ENCODE data around the gene IL19.

IL19 gene

GRCh38 chr1:206824331-206824730 is 53.8 kb downstream of the IL19 start:
- Histone ChIP-seq H2BK5ac (ENCODE audit: low read depth, low read length, poor library complexity) (no peak overlapping the region), H3K18ac (ENCODE audit: low read length) (no peak overlapping the region), H2BK12ac (ENCODE audit: low read length) (no peak overlapping the region), H4K12ac (ENCODE audit: low read depth, low read length) (no peak overlapping the region), H4K91ac (ENCODE audit: low read depth, low read length) (no peak overlapping the region), H3K9ac (ENCODE audit: low read length) (no peak overlapping the region), H3K23ac (ENCODE audit: low read length) (no peak overlapping the region), H2BK120ac (ENCODE audit: insufficient read depth, low read length, poor library complexity) (no peak overlapping the region), H3K4me1 (ENCODE audit: control insufficient read depth in 1 of 2, insufficient read depth in 2 of 2, low read length in 2 of 2) (no peaks in the 10 kb centered on the region), H3K4me3 (ENCODE audit: low read depth, low read length) (no peak overlapping the region), H2AFZ (ENCODE audit: insufficient read depth, low read length, poor library complexity) (no peak overlapping the region), H3K14ac (ENCODE audit: low read length) (no peak overlapping the region), H3K4ac (ENCODE audit: low read depth, low read length) (no peak overlapping the region), H3K27ac (ENCODE audit: low read depth, low read length) (no peak overlapping the region), H3K36me3 (ENCODE audit: control insufficient read depth in 1 of 2, insufficient read depth in 2 of 2, low read length in 2 of 2) (no peaks in the 10 kb centered on the region), H3K27me3 (ENCODE audit: insufficient read depth, low read length) (no peaks in the 10 kb centered on the region), H3K79me2 (ENCODE audit: control insufficient read depth, insufficient read depth, low read length, poor library complexity) (no peaks in the 10 kb centered on the region), H3K4me2 (ENCODE audit: low read length) (no peak overlapping the region), H4K8ac (ENCODE audit: low read depth, low read length) (no peak overlapping the region), H3K79me1 (ENCODE audit: low read length) (no peaks in the 10 kb centered on the region), H3K9me3 (ENCODE audit: insufficient read depth, low read depth, low read length) (no peaks in the 10 kb centered on the region), H2AK5ac (ENCODE audit: low read length) (no peak overlapping the region)
- DNase-seq, result no peak
- no CpG with 5 or more reads among the region's 3 CpGs for WGBS (ENCODE audit: extremely low coverage, insufficient coverage, insufficient read length)

- H3K36me3 ChIP-seq (ENCODE audit: control insufficient read depth in 1 of 2, insufficient read depth in 2 of 2, low read length in 2 of 2), result no peaks in the 10 kb centered on the region
- no peak overlapping the region for H3K4me2 ChIP-seq (ENCODE audit: low read length)
- H3K23ac ChIP-seq (ENCODE audit: low read length), result no peak overlapping the region
- H3K79me1 ChIP-seq (ENCODE audit: low read length), result no peaks in the 10 kb centered on the region
- H4K8ac ChIP-seq (ENCODE audit: low read depth, low read length), result no peak overlapping the region
- H3K27ac ChIP-seq (ENCODE audit: low read depth, low read length), result no peak overlapping the region
- no peaks in the 10 kb centered on the region for H3K79me2 ChIP-seq (ENCODE audit: control insufficient read depth, insufficient read depth, low read length, poor library complexity)
- no peak overlapping the region for H3K4ac ChIP-seq (ENCODE audit: low read depth, low read length)
- H3K27me3 ChIP-seq (ENCODE audit: insufficient read depth, low read length), result no peaks in the 10 kb centered on the region
- H3K4me3 ChIP-seq (ENCODE audit: low read depth, low read length), result no peak overlapping the region
- H2AFZ ChIP-seq (ENCODE audit: insufficient read depth, low read length, poor library complexity), result no peak overlapping the region
- no peaks in the 10 kb centered on the region for H3K9me3 ChIP-seq (ENCODE audit: insufficient read depth, low read depth, low read length)
- no peak overlapping the region for H2BK5ac ChIP-seq (ENCODE audit: low read depth, low read length, poor library complexity)
- no peak for DNase-seq
- H3K14ac ChIP-seq (ENCODE audit: low read length), result no peak overlapping the region
- no peaks in the 10 kb centered on the region for H3K4me1 ChIP-seq (ENCODE audit: control insufficient read depth in 1 of 2, insufficient read depth in 2 of 2, low read length in 2 of 2)
- H4K12ac ChIP-seq (ENCODE audit: low read depth, low read length), result no peak overlapping the region
- no peak overlapping the region for H4K91ac ChIP-seq (ENCODE audit: low read depth, low read length)
- no CpG with 5 or more reads among the region's 4 CpGs for WGBS (ENCODE audit: extremely low coverage, insufficient coverage, insufficient read length)
- no peak overlapping the region for H2BK120ac ChIP-seq (ENCODE audit: insufficient read depth, low read length, poor library complexity)
- H3K9ac ChIP-seq (ENCODE audit: low read length), result no peak overlapping the region
- H3K18ac ChIP-seq (ENCODE audit: low read length), result no peak overlapping the region
- H2AK5ac ChIP-seq (ENCODE audit: low read length), result no peak overlapping the region
- no peak overlapping the region for H2BK12ac ChIP-seq (ENCODE audit: low read length)
Observed at GRCh38 chr1:206826394-206826793, 55.8 kb downstream of the IL19 start.

- H3K9ac ChIP-seq (ENCODE audit: low read length), result no peak overlapping the region
- H3K4ac ChIP-seq (ENCODE audit: low read depth, low read length), result no peak overlapping the region
- H4K91ac ChIP-seq (ENCODE audit: low read depth, low read length), result no peak overlapping the region
- no peak overlapping the region for H2BK12ac ChIP-seq (ENCODE audit: low read length)
- H2BK120ac ChIP-seq (ENCODE audit: insufficient read depth, low read length, poor library complexity), result no peak overlapping the region
- H3K36me3 ChIP-seq (ENCODE audit: control insufficient read depth in 1 of 2, insufficient read depth in 2 of 2, low read length in 2 of 2), result no peaks in the 10 kb centered on the region
- H3K4me2 ChIP-seq (ENCODE audit: low read length), result no peak overlapping the region
- H3K9me3 ChIP-seq (ENCODE audit: insufficient read depth, low read depth, low read length), result no peaks in the 10 kb centered on the region
- no peak overlapping the region for H4K12ac ChIP-seq (ENCODE audit: low read depth, low read length)
- no peak overlapping the region for H3K27ac ChIP-seq (ENCODE audit: low read depth, low read length)
- no peak overlapping the region for H2AFZ ChIP-seq (ENCODE audit: insufficient read depth, low read length, poor library complexity)
- H2AK5ac ChIP-seq (ENCODE audit: low read length), result no peak overlapping the region
- H3K18ac ChIP-seq (ENCODE audit: low read length), result no peak overlapping the region
- H3K4me1 ChIP-seq (ENCODE audit: control insufficient read depth in 1 of 2, insufficient read depth in 2 of 2, low read length in 2 of 2), result no peaks in the 10 kb centered on the region
- no peak overlapping the region for H2BK5ac ChIP-seq (ENCODE audit: low read depth, low read length, poor library complexity)
- H3K79me1 ChIP-seq (ENCODE audit: low read length), result no peaks in the 10 kb centered on the region
- H3K14ac ChIP-seq (ENCODE audit: low read length), result no peak overlapping the region
- H4K8ac ChIP-seq (ENCODE audit: low read depth, low read length), result no peak overlapping the region
- no peak for DNase-seq
- H3K23ac ChIP-seq (ENCODE audit: low read length), result no peak overlapping the region
- no peak overlapping the region for H3K4me3 ChIP-seq (ENCODE audit: low read depth, low read length)
- H3K79me2 ChIP-seq (ENCODE audit: control insufficient read depth, insufficient read depth, low read length, poor library complexity), result no peaks in the 10 kb centered on the region
- no peaks in the 10 kb centered on the region for H3K27me3 ChIP-seq (ENCODE audit: insufficient read depth, low read length)
- WGBS (ENCODE audit: extremely low coverage, insufficient coverage, insufficient read length), result no CpG with 5 or more reads among the region's 1 CpG
Observed at GRCh38 chr1:206828061-206828460, 57.5 kb downstream of the IL19 start.

GRCh38 chr1:206828765-206829164 is 58.2 kb downstream of the IL19 start:
- Histone ChIP-seq H2BK5ac (ENCODE audit: low read depth, low read length, poor library complexity) (no peak overlapping the region), H3K4me2 (ENCODE audit: low read length) (no peak overlapping the region), H2AK5ac (ENCODE audit: low read length) (no peak overlapping the region), H3K4ac (ENCODE audit: low read depth, low read length) (no peak overlapping the region), H3K79me2 (ENCODE audit: control insufficient read depth, insufficient read depth, low read length, poor library complexity) (no peaks in the 10 kb centered on the region), H2AFZ (ENCODE audit: insufficient read depth, low read length, poor library complexity) (no peak overlapping the region), H3K18ac (ENCODE audit: low read length) (no peak overlapping the region), H3K79me1 (ENCODE audit: low read length) (no peaks in the 10 kb centered on the region), H2BK12ac (ENCODE audit: low read length) (no peak overlapping the region), H3K36me3 (ENCODE audit: control insufficient read depth in 1 of 2, insufficient read depth in 2 of 2, low read length in 2 of 2) (no peaks in the 10 kb centered on the region), H3K27ac (ENCODE audit: low read depth, low read length) (no peak overlapping the region), H3K23ac (ENCODE audit: low read length) (no peak overlapping the region), H4K12ac (ENCODE audit: low read depth, low read length) (no peak overlapping the region), H2BK120ac (ENCODE audit: insufficient read depth, low read length, poor library complexity) (no peak overlapping the region), H3K14ac (ENCODE audit: low read length) (no peak overlapping the region), H3K27me3 (ENCODE audit: insufficient read depth, low read length) (no peaks in the 10 kb centered on the region), H3K9me3 (ENCODE audit: insufficient read depth, low read depth, low read length) (no peaks in the 10 kb centered on the region), H3K9ac (ENCODE audit: low read length) (no peak overlapping the region), H4K91ac (ENCODE audit: low read depth, low read length) (no peak overlapping the region), H3K4me1 (ENCODE audit: control insufficient read depth in 1 of 2, insufficient read depth in 2 of 2, low read length in 2 of 2) (no peaks in the 10 kb centered on the region), H3K4me3 (ENCODE audit: low read depth, low read length) (no peak overlapping the region), H4K8ac (ENCODE audit: low read depth, low read length) (no peak overlapping the region)
- no CpG with 5 or more reads among the region's 4 CpGs for WGBS (ENCODE audit: extremely low coverage, insufficient coverage, insufficient read length)
- no peak for DNase-seq

Measured in trophoblast cell (in vitro differentiated cells and primary cell).